ENCODE data around the gene CUL1.

DNA sequence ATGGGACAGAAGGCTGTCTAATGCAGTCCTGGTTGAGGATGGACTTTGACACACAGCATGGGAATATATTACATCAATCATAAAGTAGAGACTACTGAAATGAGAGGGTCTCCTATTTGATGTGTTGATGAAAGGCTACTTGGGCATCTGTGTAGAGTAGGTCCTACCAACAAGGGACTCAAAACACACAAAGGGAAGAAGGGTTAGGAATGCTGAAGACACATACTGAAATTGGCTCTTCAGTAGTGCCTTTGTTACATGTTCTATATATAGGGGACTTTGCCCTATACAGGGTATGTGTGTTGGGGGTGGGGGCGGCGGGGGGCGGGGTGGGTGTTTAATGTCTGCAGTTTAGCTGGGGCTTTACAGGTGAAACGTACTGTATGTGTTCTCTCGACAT is 7.7 kb downstream of the CUL1 start:
- TF ChIP-seq TAF1 (IDR thresholded peaks at IDR 0.05; ENCODE audit: borderline replicate concordance, low read depth, low read length) (no peak), POLR2AphosphoS5 (IDR thresholded peaks at IDR 0.05; ENCODE audit: low read depth, low read length) (no peak), POLR2A (IDR thresholded peaks at IDR 0.05; ENCODE audit: low read depth, low read length) (no peak)
